Measurements from ENCODE around the gene MYL6B.

DNA sequence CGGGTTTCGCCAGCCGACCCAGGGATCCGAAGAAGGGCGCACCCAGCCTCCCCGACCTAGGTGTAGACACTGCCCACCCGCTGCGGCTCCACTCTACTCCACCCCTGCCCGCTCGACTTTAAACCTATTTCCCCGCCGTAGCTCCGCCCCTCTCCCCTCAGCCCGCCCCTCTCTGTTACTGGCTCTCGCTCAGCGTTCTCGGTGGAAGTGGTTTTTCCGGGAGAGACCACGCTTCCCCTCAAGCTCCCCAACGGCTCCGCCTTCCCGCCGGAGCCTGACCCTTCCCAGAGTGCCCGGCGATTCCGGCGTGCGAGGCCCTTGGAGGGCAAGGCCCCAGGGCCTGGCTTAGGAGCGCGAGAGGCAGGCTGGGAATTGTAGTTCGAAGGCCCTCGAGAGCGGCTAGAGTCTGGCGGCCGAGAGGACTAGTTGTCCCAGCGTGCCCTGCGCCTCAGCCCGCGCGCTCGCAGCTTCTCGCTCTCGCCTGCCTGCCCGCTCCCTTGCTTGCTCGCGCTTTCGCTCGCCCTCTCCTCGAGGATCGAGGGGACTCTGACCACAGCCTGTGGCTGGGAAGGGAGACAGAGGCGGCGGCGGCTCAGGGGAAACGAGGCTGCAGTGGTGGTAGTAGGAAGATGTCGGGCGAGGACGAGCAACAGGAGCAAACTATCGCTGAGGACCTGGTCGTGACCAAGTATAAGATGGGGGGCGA, 48.1 kb upstream of the MYL6B start, which contains the start of gene PA2G4:
- TF ChIP-seq, protein P1, sequence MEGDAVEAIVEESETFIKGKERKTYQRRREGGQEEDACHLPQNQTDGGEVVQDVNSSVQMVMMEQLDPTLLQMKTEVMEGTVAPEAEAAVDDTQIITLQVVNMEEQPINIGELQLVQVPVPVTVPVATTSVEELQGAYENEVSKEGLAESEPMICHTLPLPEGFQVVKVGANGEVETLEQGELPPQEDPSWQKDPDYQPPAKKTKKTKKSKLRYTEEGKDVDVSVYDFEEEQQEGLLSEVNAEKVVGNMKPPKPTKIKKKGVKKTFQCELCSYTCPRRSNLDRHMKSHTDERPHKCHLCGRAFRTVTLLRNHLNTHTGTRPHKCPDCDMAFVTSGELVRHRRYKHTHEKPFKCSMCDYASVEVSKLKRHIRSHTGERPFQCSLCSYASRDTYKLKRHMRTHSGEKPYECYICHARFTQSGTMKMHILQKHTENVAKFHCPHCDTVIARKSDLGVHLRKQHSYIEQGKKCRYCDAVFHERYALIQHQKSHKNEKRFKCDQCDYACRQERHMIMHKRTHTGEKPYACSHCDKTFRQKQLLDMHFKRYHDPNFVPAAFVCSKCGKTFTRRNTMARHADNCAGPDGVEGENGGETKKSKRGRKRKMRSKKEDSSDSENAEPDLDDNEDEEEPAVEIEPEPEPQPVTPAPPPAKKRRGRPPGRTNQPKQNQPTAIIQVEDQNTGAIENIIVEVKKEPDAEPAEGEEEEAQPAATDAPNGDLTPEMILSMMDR (optimal IDR thresholded peaks at IDR 0.05 in 1 of 3, IDR thresholded peaks at IDR 0.05 in 1 of 3, conservative IDR thresholded peaks at IDR 0.05 in 1 of 3; ENCODE audit: extremely low read depth in 1 of 3, insufficient read depth in 2 of 3, low read length in 3 of 3), result no peak
- no peak for TF ChIP-seq EZH2 (IDR thresholded peaks at IDR 0.05; ENCODE audit: low read length)

All from keratinocyte (primary cell).